ENCODE results near the gene SORBS1.

Gene SORBS1

DNA sequence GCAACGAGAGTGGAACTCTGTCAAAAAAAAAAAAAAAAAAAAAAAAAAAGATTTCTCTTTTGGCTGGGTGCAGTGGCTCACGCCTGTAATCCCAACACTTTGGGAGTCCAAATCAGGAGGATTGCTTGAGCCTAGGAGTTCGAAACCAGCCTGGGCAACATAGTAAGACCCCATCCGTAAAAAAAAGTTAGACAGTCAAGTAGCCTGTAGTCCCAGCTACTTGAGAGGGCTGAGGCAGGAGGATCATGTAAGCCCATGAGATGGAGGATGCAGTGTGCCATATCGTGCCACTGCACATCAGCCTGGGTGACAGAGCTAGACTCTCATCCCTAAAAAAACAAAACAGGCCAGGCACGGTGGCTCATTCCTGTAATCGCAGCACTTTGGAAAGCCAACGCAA is 295.6 kb downstream of the SORBS1 start:
- no peak for DNase-seq (ENCODE audit: low read depth)

DNA sequence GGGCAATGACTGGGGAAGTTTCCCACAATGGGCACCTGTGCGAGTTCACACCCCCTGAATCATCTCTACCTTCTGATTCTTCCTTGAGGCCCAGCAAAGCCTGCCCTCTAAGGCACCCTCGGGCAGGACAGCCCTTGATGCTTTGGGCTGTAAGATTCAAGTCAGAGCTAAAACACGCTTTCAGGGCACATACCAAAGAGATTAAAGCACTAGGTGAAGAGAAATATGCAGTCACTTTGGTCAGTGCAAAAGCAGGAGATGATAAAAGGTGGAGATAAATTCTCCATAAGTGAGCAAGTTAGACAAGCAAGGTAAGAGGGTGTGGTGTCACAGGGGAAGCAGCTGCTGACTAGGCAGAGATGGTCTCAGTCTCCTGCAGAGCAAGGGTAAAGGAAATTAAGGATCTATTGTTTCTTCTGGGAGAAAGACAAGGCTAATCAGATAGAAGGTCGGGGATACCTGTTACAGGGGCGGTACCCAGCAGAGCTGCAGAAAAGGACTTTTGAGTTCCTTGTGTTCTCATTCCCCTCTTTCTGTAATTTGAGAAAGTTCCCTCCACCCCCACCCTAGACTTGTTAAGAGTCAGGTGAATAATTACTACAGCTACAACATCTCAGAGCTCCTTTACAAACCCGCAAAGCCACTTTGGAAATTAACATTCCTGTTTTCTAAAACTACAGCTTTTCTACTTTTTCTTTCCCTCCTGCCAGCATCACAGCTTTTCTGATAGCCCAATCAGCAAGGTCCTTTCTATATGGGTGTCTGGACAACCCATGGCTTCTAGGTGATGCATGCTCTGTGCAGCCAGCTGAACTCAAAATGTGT is 296.7 kb downstream of the SORBS1 start:
- no peak for DNase-seq (ENCODE audit: low read depth)

- DNase-seq (ENCODE audit: low read depth), result no peak
Observed at GRCh38 chr10:95263864-95264226, 297.3 kb downstream of the SORBS1 start.

DNA sequence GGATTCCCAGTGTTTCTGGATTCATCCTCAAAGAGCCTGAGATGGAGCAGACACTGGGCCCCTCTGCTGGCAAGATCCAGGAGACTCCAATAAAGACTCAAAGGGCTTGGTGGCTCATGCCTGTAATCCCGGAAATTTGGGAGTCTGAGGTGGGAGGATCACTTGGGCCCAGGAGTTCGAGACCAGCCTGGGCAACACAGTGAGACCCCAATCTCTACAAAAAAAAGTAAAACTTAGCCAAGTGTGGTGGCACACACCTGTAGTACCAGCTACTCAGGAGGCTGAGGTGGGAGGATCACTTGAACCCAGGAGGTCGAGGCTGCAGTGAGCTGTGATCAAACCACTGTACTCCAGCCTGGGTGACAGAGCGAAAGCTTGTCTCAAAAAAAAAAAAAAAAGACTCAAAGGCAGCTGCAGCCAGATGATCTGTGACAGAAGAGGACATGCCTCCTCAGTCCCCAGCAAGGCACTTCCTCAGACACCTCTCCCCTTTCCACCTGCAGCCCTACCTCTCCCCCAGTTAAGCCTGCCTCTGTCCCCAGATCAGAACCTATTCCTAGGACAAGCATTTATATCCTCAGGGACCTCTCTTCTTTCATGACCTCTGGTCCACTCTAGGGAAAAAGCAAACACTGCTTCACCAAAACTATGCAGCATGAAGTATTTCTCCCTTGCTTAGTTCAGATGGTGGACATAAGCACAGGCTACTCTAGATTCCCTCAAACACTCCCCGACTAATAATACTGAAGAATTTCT is 298.2 kb downstream of the SORBS1 start:
- DNase-seq (ENCODE audit: low read depth), result peak; percentile 64

DNA sequence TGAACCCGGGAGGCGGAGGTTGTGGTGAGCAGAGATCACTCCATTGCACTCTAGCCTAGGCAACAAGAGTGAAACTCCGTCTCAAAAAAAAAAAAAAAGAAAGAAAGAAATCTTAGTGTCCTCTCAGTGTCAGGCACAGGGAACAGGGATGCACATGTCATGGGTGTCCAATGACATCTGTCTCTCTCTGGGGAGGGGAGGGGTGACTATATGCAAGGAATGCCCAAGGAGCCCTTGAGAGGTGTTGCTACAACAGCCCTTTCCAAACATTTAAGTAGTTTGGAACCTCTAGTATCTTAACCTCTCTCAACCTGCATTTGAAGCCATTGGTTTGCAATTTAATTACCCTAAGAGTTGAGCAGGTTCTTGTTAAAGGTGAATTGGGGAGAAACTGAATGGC is 299.2 kb downstream of the SORBS1 start:
- no peak for DNase-seq (ENCODE audit: low read depth)
